ENCODE measurements around the gene NUAK2. TPM values are rescaled to one million over a fixed set of nuclear protein-coding genes. Genes with fewer than 3 reads are reported as not detected.

The NUAK2 gene
- total RNA-seq, 2 donors from 2014 or later, result 1.2 to 2.9 TPM

DNA sequence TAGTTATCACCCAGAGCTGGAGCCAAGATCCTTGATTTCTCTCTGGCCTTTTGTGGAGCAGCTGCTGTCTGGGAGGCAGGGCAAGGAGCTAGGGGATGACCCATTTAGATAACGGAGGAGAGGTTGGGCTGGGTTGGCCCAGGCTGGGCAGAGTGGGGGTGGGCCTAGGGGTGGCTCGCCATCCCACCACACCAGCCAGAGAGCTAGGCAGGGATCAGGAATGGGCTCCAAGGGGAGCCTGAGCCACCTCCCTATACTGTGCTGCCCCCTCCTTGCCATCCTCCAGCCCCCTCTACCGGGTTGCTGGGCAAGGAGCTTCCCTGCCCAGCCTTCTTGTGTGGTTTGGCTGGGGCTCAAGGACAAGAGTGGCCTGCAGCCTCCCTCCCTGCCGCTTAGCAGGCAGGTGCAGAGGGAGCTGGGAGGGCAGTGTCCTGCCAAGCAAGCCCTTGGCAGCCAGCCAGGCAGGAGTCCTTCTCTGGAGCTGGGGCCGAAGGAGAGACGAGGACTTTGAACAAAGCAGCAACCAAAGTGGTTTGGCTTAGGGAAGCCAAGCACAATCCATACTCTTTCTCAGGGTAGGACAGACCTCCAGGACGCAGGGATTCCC lies 4.1 kb downstream of the NUAK2 start:
- peaks cover 58% of the 10 kb centered on the region for H3K4me1 Mint-ChIP-seq
- no peaks in the 10 kb centered on the region for H3K27me3 Mint-ChIP-seq
- H3K27ac Mint-ChIP-seq, result peak overlapping the region; percentile 60
- no peaks in the 10 kb centered on the region for H3K9me3 Mint-ChIP-seq
- peak overlapping the region; percentile 88 for H3K4me3 Mint-ChIP-seq
- H3K36me3 Mint-ChIP-seq (ENCODE audit: low read depth), result no peaks in the 10 kb centered on the region
- ATAC-seq (replicated peaks), result no peak

DNA sequence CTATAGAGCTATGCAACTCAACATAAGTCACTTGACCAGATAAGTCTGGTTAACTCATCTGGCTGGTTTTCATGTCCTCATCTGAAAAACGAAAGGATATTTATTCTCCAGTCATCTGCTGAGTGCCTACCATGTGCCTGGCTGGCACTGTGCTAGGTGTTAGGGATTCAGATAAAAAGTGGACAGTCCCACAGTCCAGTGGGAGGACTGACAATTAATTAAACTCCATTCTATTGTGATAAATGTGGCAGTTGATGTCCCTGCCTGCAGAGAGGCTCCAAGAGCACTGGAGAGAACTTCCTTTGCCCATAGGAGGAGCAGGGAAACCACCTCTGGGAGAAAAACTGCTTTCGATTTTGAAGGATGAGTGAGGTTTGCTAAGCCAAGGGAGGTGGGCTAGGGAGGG lies 5.4 kb downstream of the NUAK2 start:
- Mint-ChIP-seq H3K27ac (peak overlapping the region; percentile 28), H3K4me3 (peak overlapping the region; percentile 88)

GRCh38 chr1:205315008-205315618 lies 6.4 kb downstream of the NUAK2 start:
- no peak for ATAC-seq (replicated peaks)
- H3K36me3 Mint-ChIP-seq (ENCODE audit: low read depth), result peaks cover 19% of the 10 kb centered on the region
- H3K27ac Mint-ChIP-seq, result peak overlapping the region; percentile 88
- H3K9me3 Mint-ChIP-seq, result no peaks in the 10 kb centered on the region
- peak overlapping the region; percentile 88 for H3K4me3 Mint-ChIP-seq
- no peaks in the 10 kb centered on the region for H3K27me3 Mint-ChIP-seq
- peaks cover 60% of the 10 kb centered on the region for H3K4me1 Mint-ChIP-seq

More for the DNA sequence above, 5.4 kb downstream of the NUAK2 start:
- Mint-ChIP-seq H3K9me3 (no peaks in the 10 kb centered on the region), H3K27me3 (no peaks in the 10 kb centered on the region), H3K4me1 (peaks cover 63% of the 10 kb centered on the region), H3K36me3 (ENCODE audit: low read depth) (peaks cover 8% of the 10 kb centered on the region)
- peak; percentile 42 for ATAC-seq (replicated peaks)

GRCh38 chr1:205313563-205314308 lies 7.8 kb downstream of the NUAK2 start:
- H3K36me3 Mint-ChIP-seq (ENCODE audit: low read depth), result peaks cover 21% of the 10 kb centered on the region
- H3K4me1 Mint-ChIP-seq, result peaks cover 48% of the 10 kb centered on the region
- peak overlapping the region; percentile 88 for H3K27ac Mint-ChIP-seq
- H3K27me3 Mint-ChIP-seq, result no peaks in the 10 kb centered on the region
- H3K9me3 Mint-ChIP-seq, result no peaks in the 10 kb centered on the region
- peak; percentile 78 for ATAC-seq (replicated peaks)
- peak overlapping the region; percentile 88 for H3K4me3 Mint-ChIP-seq

DNA sequence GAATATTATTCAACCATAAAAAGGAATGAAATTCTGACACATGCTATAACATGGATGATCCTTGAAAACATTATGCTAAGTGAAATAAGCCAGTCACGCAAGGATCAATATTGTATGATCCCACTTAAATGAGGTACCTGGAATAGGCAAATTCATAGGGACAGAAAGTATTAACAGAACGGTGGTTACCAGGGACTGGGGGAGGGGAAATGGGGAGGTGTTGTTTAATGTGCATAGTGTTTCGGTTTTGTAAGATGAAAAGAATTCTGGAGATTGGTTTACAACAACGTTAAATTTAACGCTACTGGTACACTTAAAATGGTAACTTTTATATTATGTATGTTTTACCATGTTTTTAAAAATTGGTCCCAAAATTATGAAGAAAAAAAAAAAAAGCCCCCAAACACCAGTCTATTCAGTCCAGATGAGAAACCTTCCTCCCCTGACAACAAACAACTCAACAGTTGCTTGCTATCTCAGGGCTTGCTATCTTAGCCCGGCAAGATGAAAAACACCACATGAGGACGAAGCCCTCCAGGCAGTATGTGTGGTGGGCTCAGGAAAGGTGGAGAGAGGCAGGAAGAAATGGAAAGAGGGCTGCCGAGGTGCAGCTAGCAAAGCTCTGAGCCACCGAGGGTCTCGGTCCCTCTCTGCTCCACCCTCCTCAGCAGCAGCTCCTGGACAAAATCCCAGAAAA lies 8.5 kb downstream of the NUAK2 start:
- H3K4me3 Mint-ChIP-seq, result peak overlapping the region; percentile 88
- H3K27me3 Mint-ChIP-seq, result no peaks in the 10 kb centered on the region
- H3K4me1 Mint-ChIP-seq, result peaks cover 42% of the 10 kb centered on the region
- H3K27ac Mint-ChIP-seq, result peak overlapping the region; percentile 88
- H3K9me3 Mint-ChIP-seq, result no peaks in the 10 kb centered on the region
- H3K36me3 Mint-ChIP-seq (ENCODE audit: low read depth), result peaks cover 28% of the 10 kb centered on the region
- no peak for ATAC-seq (replicated peaks)

GRCh38 chr1:205310976-205311704 lies 10.4 kb downstream of the NUAK2 start:
- no peaks in the 10 kb centered on the region for H3K9me3 Mint-ChIP-seq
- H3K4me3 Mint-ChIP-seq, result no peak overlapping the region
- ATAC-seq (replicated peaks), result no peak
- no peaks in the 10 kb centered on the region for H3K27me3 Mint-ChIP-seq
- peak overlapping the region; percentile 22 for H3K27ac Mint-ChIP-seq
- H3K36me3 Mint-ChIP-seq (ENCODE audit: low read depth), result peaks cover 47% of the 10 kb centered on the region
- H3K4me1 Mint-ChIP-seq, result peaks cover 32% of the 10 kb centered on the region

- no peak overlapping the region for H3K4me3 Mint-ChIP-seq
- no peak for ATAC-seq (replicated peaks)
- H3K27me3 Mint-ChIP-seq, result no peaks in the 10 kb centered on the region
- H3K27ac Mint-ChIP-seq, result peak overlapping the region; percentile 22
- H3K9me3 Mint-ChIP-seq, result no peaks in the 10 kb centered on the region
- peaks cover 31% of the 10 kb centered on the region for H3K4me1 Mint-ChIP-seq
- peaks cover 61% of the 10 kb centered on the region for H3K36me3 Mint-ChIP-seq (ENCODE audit: low read depth)
Observed at GRCh38 chr1:205309741-205310140, 11.8 kb downstream of the NUAK2 start.

GRCh38 chr1:205306929-205307566 lies 14.5 kb downstream of the NUAK2 start:
- ATAC-seq (replicated peaks), result no peak
- H3K4me3 Mint-ChIP-seq, result no peak overlapping the region
- no peaks in the 10 kb centered on the region for H3K27me3 Mint-ChIP-seq
- H3K36me3 Mint-ChIP-seq (ENCODE audit: low read depth), result peaks cover 70% of the 10 kb centered on the region
- no peaks in the 10 kb centered on the region for H3K9me3 Mint-ChIP-seq
- peaks cover 24% of the 10 kb centered on the region for H3K4me1 Mint-ChIP-seq
- H3K27ac Mint-ChIP-seq, result peak overlapping the region; percentile 14

DNA sequence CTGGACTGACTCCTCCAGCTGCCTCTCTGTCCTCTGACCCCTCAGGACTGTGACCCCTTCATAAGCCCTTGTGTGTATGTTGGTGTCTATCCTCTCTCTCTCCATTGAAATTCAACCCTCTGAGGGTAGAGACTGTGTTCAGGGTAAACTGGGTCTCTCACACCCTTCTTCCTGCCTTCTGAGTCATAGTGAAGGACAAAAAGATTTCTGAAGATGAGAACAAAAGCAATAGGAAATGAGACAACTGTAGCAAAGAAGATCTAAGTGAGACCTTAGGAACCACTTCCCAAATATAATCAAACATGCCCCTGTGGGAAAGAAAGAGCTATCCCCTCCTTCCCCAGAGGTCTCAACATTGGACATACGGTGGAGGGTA lies 16.9 kb downstream of the NUAK2 start:
- Mint-ChIP-seq H3K27ac (peak overlapping the region; percentile 45), H3K27me3 (no peaks in the 10 kb centered on the region)

DNA sequence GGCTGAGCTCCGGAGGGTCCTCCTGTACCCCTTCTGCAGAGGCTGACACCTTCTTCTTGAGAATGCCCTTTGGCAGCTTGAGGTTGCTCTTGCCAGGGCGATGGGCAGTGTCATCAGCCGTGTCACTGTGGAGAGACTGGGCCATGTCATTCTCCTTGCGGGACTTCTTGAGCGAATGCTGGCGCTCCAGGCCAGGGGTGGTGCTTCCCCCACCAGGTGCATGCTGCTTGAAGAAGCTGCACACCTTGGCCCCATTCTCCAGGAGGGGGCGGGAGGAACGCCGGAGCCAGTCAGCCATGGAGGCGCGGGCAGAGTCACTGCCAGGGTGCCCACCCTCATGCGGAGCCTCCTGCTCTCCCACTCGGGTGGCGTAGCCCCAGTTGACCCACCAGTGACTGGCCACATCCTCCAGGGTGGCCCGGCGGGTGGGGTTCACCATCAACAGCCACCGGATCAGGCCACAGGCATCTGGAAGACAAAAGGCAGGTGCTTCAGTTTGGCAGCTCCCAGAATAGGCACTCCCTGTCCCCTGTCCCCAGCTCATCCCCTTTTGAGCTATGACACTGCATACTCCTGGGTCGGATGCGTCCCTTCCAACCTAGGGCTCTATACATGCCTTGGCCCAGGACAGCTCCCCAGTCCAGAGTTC lies 17.4 kb downstream of the NUAK2 start:
- Mint-ChIP-seq H3K4me1 (peaks cover 14% of the 10 kb centered on the region), H3K36me3 (ENCODE audit: low read depth) (peaks cover 52% of the 10 kb centered on the region), H3K27me3 (no peaks in the 10 kb centered on the region), H3K9me3 (no peaks in the 10 kb centered on the region), H3K27ac (peak overlapping the region; percentile 45), H3K4me3 (no peak overlapping the region)
- ATAC-seq (replicated peaks), result no peak

More for the DNA sequence above, 16.9 kb downstream of the NUAK2 start:
- H3K4me1 Mint-ChIP-seq, result peaks cover 14% of the 10 kb centered on the region
- H3K9me3 Mint-ChIP-seq, result no peaks in the 10 kb centered on the region
- peak; percentile 34 for ATAC-seq (replicated peaks)
- no peak overlapping the region for H3K4me3 Mint-ChIP-seq
- H3K36me3 Mint-ChIP-seq (ENCODE audit: low read depth), result peaks cover 52% of the 10 kb centered on the region

GRCh38 chr1:205303247-205303888 lies 18.2 kb downstream of the NUAK2 start:
- Mint-ChIP-seq H3K36me3 (ENCODE audit: low read depth) (peaks cover 46% of the 10 kb centered on the region), H3K4me1 (peaks cover 14% of the 10 kb centered on the region), H3K27ac (no peak overlapping the region), H3K27me3 (no peaks in the 10 kb centered on the region), H3K4me3 (no peak overlapping the region), H3K9me3 (no peaks in the 10 kb centered on the region)
- ATAC-seq (replicated peaks), result no peak

DNA sequence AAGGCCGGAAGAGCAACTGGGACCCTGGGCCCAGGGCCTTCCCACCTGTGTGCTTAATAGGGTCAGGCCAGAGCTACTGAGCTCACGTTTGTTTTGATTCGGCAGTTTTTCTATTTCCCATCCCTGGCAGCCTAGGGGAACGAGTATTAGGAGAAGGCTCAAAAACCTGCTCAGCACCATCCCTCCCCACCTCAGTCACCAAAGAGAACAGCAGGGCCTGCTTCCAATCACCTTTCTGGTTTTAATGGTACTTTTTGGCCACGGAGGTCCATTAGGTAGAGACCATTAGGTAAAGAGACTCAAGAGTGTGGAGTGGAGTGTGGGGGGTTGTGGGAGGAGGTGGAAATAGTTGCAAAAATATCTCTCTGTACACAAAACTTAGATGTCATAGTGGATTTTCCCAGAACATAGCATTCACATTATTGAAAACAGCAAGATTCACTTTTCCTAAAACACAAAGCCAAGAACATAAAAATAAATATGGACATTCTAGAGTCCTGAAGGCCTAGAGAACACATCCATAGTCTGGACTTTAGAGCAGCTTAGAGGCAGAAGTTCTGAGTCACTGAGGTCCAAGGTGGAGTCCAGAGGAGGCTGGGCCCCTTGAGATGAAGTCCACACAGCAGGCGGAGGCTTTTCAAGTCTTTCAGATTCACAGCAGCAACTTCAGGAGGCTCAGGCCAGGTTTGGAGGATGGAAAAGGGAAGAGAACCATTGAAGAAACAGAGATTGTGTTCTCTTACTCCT lies 19.5 kb downstream of the NUAK2 start:
- H3K4me3 Mint-ChIP-seq, result no peak overlapping the region
- H3K27ac Mint-ChIP-seq, result peak overlapping the region; percentile 24
- H3K4me1 Mint-ChIP-seq, result peaks cover 10% of the 10 kb centered on the region
- H3K27me3 Mint-ChIP-seq, result no peaks in the 10 kb centered on the region
- no peaks in the 10 kb centered on the region for H3K9me3 Mint-ChIP-seq
- ATAC-seq (replicated peaks), result no peak
- H3K36me3 Mint-ChIP-seq (ENCODE audit: low read depth), result peaks cover 33% of the 10 kb centered on the region
